H1 (cell line): ENCODE data around the gene ABHD11. TPM values are rescaled to one million over a fixed set of nuclear protein-coding genes. Genes with fewer than 3 reads are reported as not detected.

Source experiments
- ASH2L ChIP-seq: fragments of 200-600, 300-600 bp; sonication (generic); IDR thresholded peaks from one replicate; pipeline ENCODE4 v1.7.1; 2017; ENCODE audit warnings: low read length
- BACH1 ChIP-seq: IDR thresholded peaks from 2 replicates; pipeline ENCODE4 v1.6.1; 2012; ENCODE audit warnings: low read length, improper control_type of control experiment
- CEBPB ChIP-seq: IDR thresholded peaks from 2 replicates; pipeline ENCODE4 v1.6.1; 2012; ENCODE audit warnings: low read depth, low read length
- CHD2 ChIP-seq: IDR thresholded peaks from 2 replicates; pipeline ENCODE4 v1.6.1; 2012; ENCODE audit warnings: low read length, improper control_type of control experiment
- CTBP2 ChIP-seq: IDR thresholded peaks from 2 replicates; pipeline ENCODE4 v1.7.0; 2011; ENCODE audit warnings: borderline replicate concordance, mild to moderate bottlenecking, moderate library complexity, mixed read lengths, low read length; ENCODE audit not compliant: insufficient read depth, insufficient read length
- FOSL1 ChIP-seq: IDR thresholded peaks from 2 replicates; pipeline ENCODE4 v1.6.1; 2011; ENCODE audit warnings: mild to moderate bottlenecking, low read depth, low read length, moderate library complexity; ENCODE audit not compliant: insufficient read depth
- HDAC6 ChIP-seq: IDR thresholded peaks from one replicate; pipeline ENCODE4 v1.7.1; 2012; ENCODE audit warnings: low read depth, mild to moderate bottlenecking, inconsistent platforms, low read length, moderate library complexity
- KDM5A ChIP-seq: fragments of 200-600 bp; IDR thresholded peaks from 2 replicates; pipeline ENCODE4 v1.7.1; 2012; ENCODE audit warnings: mild to moderate bottlenecking, low read length, inconsistent platforms, mixed read lengths
- POLR2A ChIP-seq, 2 experiments: IDR thresholded peaks; 1 replicate in 1 of 2; 2 replicates in 1 of 2; pipeline ENCODE4 v1.6.1; 2011; ENCODE audit warnings: low read depth in 2 of 2, low read length in 2 of 2, mild to moderate bottlenecking in 2 of 2; ENCODE audit errors: control extremely low read depth in 1 of 2
- POLR2AphosphoS5 ChIP-seq: IDR thresholded peaks from 2 replicates; pipeline ENCODE4 v1.6.1; 2011; ENCODE audit warnings: low read depth, low read length
- RAD21 ChIP-seq, 2 experiments: IDR thresholded peaks in 1 of 2; conservative IDR thresholded peaks in 1 of 2; 2 replicates each; pipeline ENCODE4 v1.6.1; 2011; ENCODE audit warnings: low read depth in 2 of 2, low read length in 2 of 2, improper control_type of control experiment in 1 of 2, inconsistent platforms in 1 of 2, mild to moderate bottlenecking in 1 of 2, moderate library complexity in 1 of 2
- RFX5 ChIP-seq: IDR thresholded peaks from 2 replicates; pipeline ENCODE4 v1.6.1; 2011; ENCODE audit warnings: low read depth, low read length, improper control_type of control experiment, borderline replicate concordance
- RNF2 ChIP-seq: fragments of 200-900, 300-1000 bp; sonication (generic); IDR thresholded peaks from 2 replicates; pipeline ENCODE4 v1.7.1; 2016; ENCODE audit warnings: borderline replicate concordance, low read depth, mild to moderate bottlenecking, antibody characterized with exemption, low read length; ENCODE audit not compliant: poor library complexity, severe bottlenecking; ENCODE audit errors: missing control alignments
- polyA plus RNA-seq, 7 experiments: library from polyadenylated mRNA; depleted of rRNA in 3 of 7; stranded (reverse) in 5 of 7; unstranded in 2 of 7; fragments of >200 nt in 5 of 7; fragments of 200-250 nt in 2 of 7; gene quantifications; 1 replicate in 5 of 7; 2 replicates in 1 of 7; 4 replicates in 1 of 7; pipeline versions ENCODE4 v1.2.1 to v1.2.3, GENCODE V29; 2011 to 2013; ENCODE audit warnings: missing spikeins in 2 of 7, mixed read lengths in 2 of 7
- total RNA-seq: library from RNA; stranded (reverse); fragmentation: NEBNext Ultra II Directional; extraction: Animal tissue kit (Norgen Biotek cat#: 25700); gene quantifications from 2 replicates; pipeline ENCODE4 v1.2.1, GENCODE V29; 2021
- TF ChIP-seq, protein P1 (sequence below): IDR thresholded peaks from 2 replicates; pipeline ENCODE4 v1.6.1; 2012; ENCODE audit warnings: inconsistent platforms
- TF ChIP-seq, protein P2 (sequence below): IDR thresholded peaks from 2 replicates; pipeline ENCODE4 v1.6.1; 2012; ENCODE audit warnings: low read length, inconsistent platforms

The ABHD11 gene
- total and polyA plus RNA-seq, 2 of the 8 experiments (the other 6 are each of a cell fraction or from before 2014, with no cell fraction given), result 19.8 to 42.2 TPM

GRCh38 chr7:73734619-73735527 is 3.7 kb downstream of the ABHD11 start (continued):
- TF ChIP-seq RAD21 (IDR thresholded peaks at IDR 0.05 in 1 of 2, conservative IDR thresholded peaks at IDR 0.05 in 1 of 2; ENCODE audit: low read depth in 2 of 2, low read length in 2 of 2), result peak; percentile 91 to 95
- no peak for TF ChIP-seq ASH2L
- TF ChIP-seq BACH1, result no peak
- TF ChIP-seq RNF2, result no peak
- TF ChIP-seq FOSL1, result no peak
- peak in 1 of 2 experiments; percentile 77; a peak in 2 of 3 replicates for TF ChIP-seq POLR2A (IDR thresholded peaks at IDR 0.05; ENCODE audit: control extremely low read depth in 1 of 2, low read depth in 2 of 2, low read length in 2 of 2)
- peak; percentile 70 for TF ChIP-seq POLR2AphosphoS5
- TF ChIP-seq RFX5, result no peak
- TF ChIP-seq KDM5A, result no peak
- TF ChIP-seq, protein P1, sequence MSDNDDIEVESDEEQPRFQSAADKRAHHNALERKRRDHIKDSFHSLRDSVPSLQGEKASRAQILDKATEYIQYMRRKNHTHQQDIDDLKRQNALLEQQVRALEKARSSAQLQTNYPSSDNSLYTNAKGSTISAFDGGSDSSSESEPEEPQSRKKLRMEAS, result peak; percentile 69; the same call in 1 of the 2 replicates
- TF ChIP-seq HDAC6, result no peak
- no peak for TF ChIP-seq CTBP2
- TF ChIP-seq, protein P2, sequence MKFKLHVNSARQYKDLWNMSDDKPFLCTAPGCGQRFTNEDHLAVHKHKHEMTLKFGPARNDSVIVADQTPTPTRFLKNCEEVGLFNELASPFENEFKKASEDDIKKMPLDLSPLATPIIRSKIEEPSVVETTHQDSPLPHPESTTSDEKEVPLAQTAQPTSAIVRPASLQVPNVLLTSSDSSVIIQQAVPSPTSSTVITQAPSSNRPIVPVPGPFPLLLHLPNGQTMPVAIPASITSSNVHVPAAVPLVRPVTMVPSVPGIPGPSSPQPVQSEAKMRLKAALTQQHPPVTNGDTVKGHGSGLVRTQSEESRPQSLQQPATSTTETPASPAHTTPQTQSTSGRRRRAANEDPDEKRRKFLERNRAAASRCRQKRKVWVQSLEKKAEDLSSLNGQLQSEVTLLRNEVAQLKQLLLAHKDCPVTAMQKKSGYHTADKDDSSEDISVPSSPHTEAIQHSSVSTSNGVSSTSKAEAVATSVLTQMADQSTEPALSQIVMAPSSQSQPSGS, result no peak
- 0 out of 2 replicates have a peak, but pooled peaks have one; percentile 47 for TF ChIP-seq CHD2
- TF ChIP-seq CEBPB, result peak; percentile 50; the same call in 1 of the 2 replicates
- TF ChIP-seq, all 59 proteins: peak for 8
